Placental epithelial cell (primary cell): ENCODE data around the gene NSG2. TPM values are rescaled to one million over a fixed set of nuclear protein-coding genes. Genes with fewer than 3 reads are reported as not detected.

Source experiments
- total RNA-seq: library from RNA; depleted of rRNA; stranded (reverse); fragments of >200 nt; gene quantifications from 2 replicates; pipeline ENCODE4 v1.2.3, GENCODE V29; 2012

Gene NSG2
- not detected in 2 replicates for total RNA-seq

DNA sequence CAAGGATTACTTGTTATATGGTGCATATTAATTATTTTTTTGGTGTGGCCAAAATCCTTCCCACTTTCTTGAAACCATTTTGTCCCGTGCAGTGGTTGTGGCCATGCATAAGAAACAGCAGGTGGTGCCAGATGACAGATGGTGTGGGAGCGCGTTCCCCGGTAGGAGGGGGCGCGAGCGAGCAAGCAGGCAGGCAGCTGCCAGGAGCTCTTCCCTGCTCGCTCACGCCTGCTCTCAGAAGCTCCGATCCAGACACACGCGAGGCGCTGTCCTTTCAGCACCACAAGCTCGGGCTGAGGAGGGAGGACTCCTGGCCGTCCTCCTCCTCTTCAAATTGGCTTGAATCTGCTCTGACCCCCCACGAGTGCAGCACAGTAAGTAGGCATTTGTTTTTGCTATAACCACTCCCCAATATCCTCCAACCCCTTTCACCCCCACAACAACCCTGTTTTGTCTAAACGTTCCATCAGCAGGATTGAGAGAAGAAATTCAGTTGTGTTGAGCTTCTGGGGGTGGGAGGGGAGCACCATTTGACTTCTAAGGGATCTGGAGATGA lies at the start of gene NSG2:
NSG2 (plus strand) TSS at position 237 of the 556 bp plus-strand sequence. CDS start 1,050 bp downstream, outside the sequence.

Other genes starting within 250 kb of the NSG2 start
- 39.3 and 57.6 TPM in 2 replicates for gene CPEB4, start 157.4 kb upstream of the NSG2 start, total RNA-seq
- under 0.01 TPM in 1 of 2 replicates, not detected in the other for gene C5orf47, start 56.5 kb upstream of the NSG2 start, total RNA-seq